Fibroblast of pulmonary artery (primary cell): Measurements from ENCODE around the gene POU2F3.

ENCODE experiments used
- DNase-seq: peaks from one replicate; pipeline ENCODE4 v3.0.0-alpha.2; 2010; ENCODE audit warnings: low read depth
- H3K4me3 ChIP-seq: replicated peaks from 2 replicates; pipeline ENCODE4 v1.5.1; 2011; ENCODE audit warnings: low read depth, mild to moderate bottlenecking, control low read depth, low read length, moderate library complexity
- TF ChIP-seq, protein P1 (sequence below): IDR thresholded peaks from 2 replicates; pipeline ENCODE4 v1.5.1; 2011; ENCODE audit warnings: mild to moderate bottlenecking, control low read depth, low read length, inconsistent platforms; ENCODE audit errors: missing control alignments

Gene POU2F3

GRCh38 chr11:120239713-120240640 lies at the start of gene POU2F3:
POU2F3 (plus strand) TSS chr11:120240140; CDS start chr11:120240344, 204 bp downstream.
- DNase-seq: no peak
- H3K4me3 ChIP-seq: no peak within 1 kb of the TSS

GRCh38 chr11:120191058-120191457 lies 48.9 kb upstream of the POU2F3 start:
- TF ChIP-seq, protein P1, sequence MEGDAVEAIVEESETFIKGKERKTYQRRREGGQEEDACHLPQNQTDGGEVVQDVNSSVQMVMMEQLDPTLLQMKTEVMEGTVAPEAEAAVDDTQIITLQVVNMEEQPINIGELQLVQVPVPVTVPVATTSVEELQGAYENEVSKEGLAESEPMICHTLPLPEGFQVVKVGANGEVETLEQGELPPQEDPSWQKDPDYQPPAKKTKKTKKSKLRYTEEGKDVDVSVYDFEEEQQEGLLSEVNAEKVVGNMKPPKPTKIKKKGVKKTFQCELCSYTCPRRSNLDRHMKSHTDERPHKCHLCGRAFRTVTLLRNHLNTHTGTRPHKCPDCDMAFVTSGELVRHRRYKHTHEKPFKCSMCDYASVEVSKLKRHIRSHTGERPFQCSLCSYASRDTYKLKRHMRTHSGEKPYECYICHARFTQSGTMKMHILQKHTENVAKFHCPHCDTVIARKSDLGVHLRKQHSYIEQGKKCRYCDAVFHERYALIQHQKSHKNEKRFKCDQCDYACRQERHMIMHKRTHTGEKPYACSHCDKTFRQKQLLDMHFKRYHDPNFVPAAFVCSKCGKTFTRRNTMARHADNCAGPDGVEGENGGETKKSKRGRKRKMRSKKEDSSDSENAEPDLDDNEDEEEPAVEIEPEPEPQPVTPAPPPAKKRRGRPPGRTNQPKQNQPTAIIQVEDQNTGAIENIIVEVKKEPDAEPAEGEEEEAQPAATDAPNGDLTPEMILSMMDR: no peak
- no peak for DNase-seq
- H3K4me3 ChIP-seq: no peak overlapping the region

More at GRCh38 chr11:120239713-120240640, at the start of gene POU2F3:
- TF ChIP-seq, protein P1: peak; percentile 12

DNA sequence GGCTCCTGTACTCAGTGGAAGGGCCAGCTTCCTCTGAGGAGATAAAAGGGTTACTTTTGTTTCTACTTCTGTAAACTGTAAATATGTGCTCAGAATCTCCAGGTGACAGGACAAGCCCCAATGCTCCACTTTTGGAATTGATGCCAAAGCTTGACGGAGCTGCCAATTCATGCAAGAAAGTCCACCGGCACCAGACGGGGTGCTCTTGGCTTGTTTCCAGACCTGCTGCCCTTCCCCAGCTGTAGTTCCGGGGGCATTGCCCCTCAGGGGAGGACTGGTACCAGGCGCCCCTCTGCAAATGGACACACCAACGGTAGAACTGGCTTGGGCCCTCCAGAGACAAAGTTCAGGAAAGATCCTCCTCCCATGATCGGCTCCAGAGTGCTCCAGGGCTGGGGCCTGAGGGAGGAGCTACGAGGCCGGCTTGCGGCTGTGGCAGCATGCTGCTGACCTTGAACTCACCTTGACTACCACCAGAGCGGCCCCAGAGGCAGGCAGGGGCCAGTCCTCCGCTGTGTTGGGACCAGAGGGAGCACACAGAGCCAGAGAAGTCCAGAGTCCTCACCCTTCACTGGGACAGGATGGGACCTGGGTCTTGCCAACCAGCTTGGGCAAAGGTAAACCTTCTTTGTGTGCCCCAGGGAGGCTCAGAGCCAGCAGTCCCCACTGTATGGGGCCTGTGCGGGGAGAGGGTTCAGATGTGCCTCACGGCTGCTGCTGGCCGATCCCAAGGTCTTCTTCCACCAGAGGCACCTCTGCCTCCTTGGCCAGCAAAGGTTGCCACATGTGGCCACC lies 46.9 kb upstream of the POU2F3 start:
- no peak for DNase-seq
- no peak overlapping the region for H3K4me3 ChIP-seq
- TF ChIP-seq, protein P1: no peak

DNA sequence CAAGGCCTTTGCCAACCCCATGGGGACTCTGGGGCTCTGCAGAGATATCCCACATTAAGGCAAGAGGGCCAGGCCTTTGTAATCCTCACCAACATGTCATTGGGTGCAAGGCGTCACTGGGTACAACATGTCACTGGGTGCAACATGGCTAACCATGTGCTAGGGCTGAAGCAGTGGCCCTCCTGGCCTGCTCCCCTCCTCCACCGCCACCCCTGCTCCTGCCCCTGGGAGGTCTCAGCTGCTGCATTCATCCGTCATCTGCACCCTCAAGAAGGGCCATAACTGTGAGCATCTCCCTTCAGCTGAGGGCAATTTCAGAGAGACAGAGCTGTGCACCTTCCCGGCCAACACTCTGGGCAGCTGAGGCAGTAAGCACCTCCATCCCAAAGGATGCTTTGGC lies 45.8 kb upstream of the POU2F3 start:
- TF ChIP-seq, protein P1: no peak

DNA sequence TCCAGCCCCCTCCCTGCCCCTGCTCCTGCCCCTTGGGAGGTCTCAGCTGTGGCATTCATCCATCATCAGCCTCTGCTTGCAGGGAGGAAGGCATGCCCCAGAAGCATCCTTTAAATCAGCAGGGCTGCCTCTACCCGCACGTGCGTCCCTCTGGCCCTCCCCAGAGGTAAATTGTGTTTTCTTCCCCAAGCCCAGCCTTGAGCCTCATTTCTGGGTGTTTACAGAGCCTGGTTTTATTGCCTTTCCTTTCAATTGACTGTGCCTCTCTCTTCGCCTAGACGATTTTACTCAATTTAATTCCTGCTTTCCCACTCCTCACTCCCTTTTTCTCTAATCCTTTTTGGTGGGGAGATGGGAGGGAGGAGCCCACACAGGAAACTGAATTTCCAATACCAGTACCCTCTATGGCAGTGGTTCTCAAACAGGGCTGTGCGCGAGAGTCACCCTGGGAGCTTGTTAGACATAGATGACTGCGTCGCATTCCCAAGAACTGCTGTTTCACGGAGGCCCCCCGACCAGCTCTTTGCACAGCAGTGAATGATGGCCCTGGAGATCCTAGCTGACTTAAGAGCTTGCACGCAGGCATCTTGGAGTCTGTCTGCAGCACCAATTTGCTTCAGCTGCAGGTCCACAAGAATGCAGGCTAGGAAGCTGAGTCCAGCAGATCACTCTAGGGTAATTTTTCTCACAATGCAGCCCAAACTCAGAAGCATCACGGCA lies 44.2 kb upstream of the POU2F3 start:
- H3K4me3 ChIP-seq: no peak overlapping the region
- no peak for DNase-seq
- TF ChIP-seq, protein P1: no peak

More for the DNA sequence above, 45.8 kb upstream of the POU2F3 start:
- DNase-seq: no peak
- H3K4me3 ChIP-seq: no peak overlapping the region

DNA sequence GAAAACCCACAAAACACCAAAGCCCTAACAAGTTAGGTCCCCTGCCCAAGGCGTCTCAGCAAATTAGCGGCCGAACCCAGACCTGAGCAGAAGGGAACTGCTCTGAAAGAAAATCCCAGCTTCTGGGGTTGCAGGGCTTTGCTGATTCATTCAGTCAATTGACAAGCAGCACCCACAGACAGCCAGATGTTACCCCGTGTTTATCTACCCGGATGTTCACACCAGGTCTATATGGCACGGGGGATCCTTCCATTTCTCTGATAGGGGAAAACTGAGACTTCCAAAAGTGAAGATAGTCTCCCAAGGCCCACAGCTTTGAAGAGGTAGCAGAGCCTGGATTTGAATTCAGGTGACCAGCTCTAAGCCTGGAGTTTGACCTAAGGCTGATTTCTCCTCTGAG lies 43.1 kb upstream of the POU2F3 start:
- no peak overlapping the region for H3K4me3 ChIP-seq
- TF ChIP-seq, protein P1: no peak
- DNase-seq: no peak
